Activated T-cell treated with anti-CD3 and anti-CD28 coated beads for 4 hours (primary cell): ENCODE results near the gene LRAT.

ENCODE experiments used
- DNase-seq: peaks from one replicate; pipeline ENCODE4 v3.0.0-alpha.2; 2020

LRAT gene

DNA sequence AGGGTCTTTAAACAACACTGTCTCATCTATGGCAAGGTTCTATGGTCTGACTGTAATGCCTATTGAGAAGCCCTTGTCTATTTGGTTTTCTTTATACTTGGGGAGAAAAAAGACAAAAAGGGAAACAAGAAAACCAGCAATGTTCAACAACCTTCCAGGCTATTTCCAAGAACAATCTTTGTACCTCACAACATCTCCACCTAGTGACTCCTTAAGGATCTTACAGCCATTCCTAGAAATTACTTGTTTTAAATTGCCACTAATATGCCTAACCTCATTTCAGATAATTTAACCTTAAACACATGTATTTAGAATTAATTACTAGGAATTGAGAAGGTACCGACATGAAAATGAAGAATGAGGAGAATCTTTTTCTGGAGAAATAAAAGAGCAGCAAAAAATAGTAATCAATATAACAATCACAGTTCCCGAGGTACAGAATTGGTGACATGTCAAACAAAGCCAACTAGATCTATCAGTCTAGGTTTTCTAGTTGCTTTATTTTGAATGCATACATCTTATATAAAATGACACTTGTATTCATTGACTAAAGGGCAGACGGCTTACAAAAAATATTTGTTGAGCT, 35.7 kb downstream of the LRAT start:
- no peak for DNase-seq

DNA sequence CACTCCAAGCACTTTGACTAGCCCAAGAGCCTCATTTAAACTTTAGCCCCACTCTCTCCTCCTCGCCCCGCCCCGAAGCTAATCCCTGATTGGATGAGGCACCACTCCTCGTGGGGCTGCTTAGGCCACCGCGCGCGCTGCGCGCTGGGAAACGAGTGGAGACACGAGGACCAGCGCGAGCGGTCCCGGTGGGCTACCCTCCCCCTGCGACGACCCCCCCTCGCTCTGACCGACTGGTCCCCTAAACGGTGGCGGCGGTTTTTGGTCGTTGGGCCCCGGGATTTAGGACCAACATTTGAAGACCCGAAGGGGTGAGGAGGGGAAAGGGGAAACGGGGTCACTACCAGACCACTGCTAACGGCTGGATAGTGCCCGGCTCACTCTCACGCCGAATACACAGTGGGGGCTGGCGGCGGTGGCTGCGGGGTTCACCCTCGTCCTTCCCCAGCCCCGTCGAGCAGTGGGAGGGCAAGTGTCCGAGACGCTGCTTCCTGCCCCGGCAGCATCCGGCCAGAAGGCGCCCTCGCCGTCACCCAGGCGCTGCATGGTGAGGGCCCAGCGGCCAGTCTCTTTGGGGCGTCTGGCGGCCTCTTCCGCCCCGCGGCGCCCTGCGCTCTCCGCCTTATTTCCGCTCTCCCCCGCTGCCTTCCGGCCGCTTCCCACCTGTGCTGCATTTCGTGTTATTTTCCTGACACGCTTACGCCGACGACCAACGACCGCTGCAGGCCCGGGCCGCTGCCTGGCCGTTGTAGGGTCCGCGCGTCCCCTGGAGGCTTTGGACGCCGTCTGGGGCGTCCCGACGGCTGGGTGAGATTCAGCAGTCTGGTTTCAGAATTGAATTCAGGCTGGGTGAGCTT, 37.6 kb downstream of the LRAT start, which contains the start of gene RBM46:
TSS of gene RBM46 (plus strand) at position 147 of the 857 bp plus-strand sequence. CDS start 15,481 bp downstream, outside the sequence.
- no peak for DNase-seq

DNA sequence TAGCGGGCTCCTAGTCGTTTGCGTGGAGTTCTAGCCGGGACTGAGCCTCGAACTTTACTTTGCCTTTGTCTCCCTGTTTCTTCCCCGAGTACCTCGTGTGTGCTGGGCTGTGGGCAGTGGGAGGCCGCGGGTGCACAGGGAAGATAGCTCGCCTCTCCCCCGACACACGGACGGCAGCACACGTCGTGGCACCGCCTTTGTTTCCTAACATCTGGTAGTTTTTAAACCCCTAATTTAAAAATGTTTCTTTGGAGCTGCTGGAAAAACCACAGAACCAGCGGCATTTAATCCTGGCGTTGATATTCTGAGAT, 38.1 kb downstream of the LRAT start:
- no peak for DNase-seq
